Muscle layer of duodenum (tissue), 2 donors: ENCODE measurements around the gene DAP.

Experiments
- H3K27ac ChIP-seq: one replicate; pipeline ENCODE4 v1.7.0; 2013; ENCODE audit warnings: mild to moderate bottlenecking, low read length
- H3K27me3 ChIP-seq: one replicate; pipeline ENCODE4 v1.7.0; 2013; ENCODE audit warnings: low read depth, mild to moderate bottlenecking, control low read depth, low read length
- H3K36me3 ChIP-seq, 2 donors: one replicate each; pipeline ENCODE4 v1.7.0; 2013; ENCODE audit warnings: low read length in 2 of 2, control low read depth in 1 of 2, mild to moderate bottlenecking in 1 of 2; ENCODE audit not compliant: insufficient read depth in 2 of 2, control insufficient read depth in 1 of 2
- H3K4me1 ChIP-seq, 2 donors: one replicate each; pipeline ENCODE4 v1.7.0; 2013; ENCODE audit warnings: low read length in 2 of 2, mild to moderate bottlenecking in 2 of 2, control low read depth in 1 of 2, moderate library complexity in 1 of 2; ENCODE audit not compliant: insufficient read depth in 2 of 2, control insufficient read depth in 1 of 2
- H3K4me3 ChIP-seq, 2 donors: one replicate each; pipeline ENCODE4 v1.7.0; 2013; ENCODE audit warnings: low read length in 2 of 2, low read depth in 1 of 2, mild to moderate bottlenecking in 1 of 2
- H3K9me3 ChIP-seq, 2 donors: one replicate each; pipeline ENCODE4 v1.7.0; 2013; ENCODE audit warnings: low read length in 2 of 2, control low read depth in 1 of 2, mild to moderate bottlenecking in 1 of 2; ENCODE audit not compliant: control insufficient read depth in 1 of 2
- donor health status: healthy.

The DAP gene

GRCh38 chr5:10674582-10674981, 86.5 kb downstream of the DAP start:
- peaks cover 9 to 23% of the 10 kb centered on the region in 2 donors for H3K36me3 ChIP-seq
- H3K4me3 ChIP-seq: no peak overlapping the region
- peaks cover 0 to 10% of the 10 kb centered on the region in 2 donors for H3K9me3 ChIP-seq
- H3K4me1 ChIP-seq: no peaks in the 10 kb centered on the region
- H3K27me3 ChIP-seq: no peaks in the 10 kb centered on the region
- H3K27ac ChIP-seq: no peak overlapping the region

- Histone ChIP-seq H3K27ac (no peak overlapping the region), H3K9me3 (peaks cover 0 to 10% of the 10 kb centered on the region in 2 donors), H3K27me3 (no peaks in the 10 kb centered on the region), H3K4me3 (no peak overlapping the region), H3K36me3 (peaks cover 9 to 18% of the 10 kb centered on the region in 2 donors), H3K4me1 (no peaks in the 10 kb centered on the region)
Measured at GRCh38 chr5:10674096-10674495, 86.9 kb downstream of the DAP start.

- H3K9me3 ChIP-seq: peaks cover 0 to 10% of the 10 kb centered on the region in 2 donors
- H3K4me3 ChIP-seq: no peak overlapping the region
- H3K27me3 ChIP-seq: no peaks in the 10 kb centered on the region
- no peaks in the 10 kb centered on the region for H3K4me1 ChIP-seq
- H3K27ac ChIP-seq: no peak overlapping the region
- H3K36me3 ChIP-seq: peaks cover 9 to 11% of the 10 kb centered on the region in 2 donors
Measured at GRCh38 chr5:10673407-10673806, 87.6 kb downstream of the DAP start.

- H3K4me1 ChIP-seq: no peaks in the 10 kb centered on the region
- no peak overlapping the region for H3K4me3 ChIP-seq
- H3K27me3 ChIP-seq: no peaks in the 10 kb centered on the region
- peaks cover 0 to 10% of the 10 kb centered on the region in 2 donors for H3K9me3 ChIP-seq
- H3K27ac ChIP-seq: no peak overlapping the region
- H3K36me3 ChIP-seq: peaks cover 7 to 9% of the 10 kb centered on the region in 2 donors
Measured at GRCh38 chr5:10673017-10673389, 88.0 kb downstream of the DAP start.

GRCh38 chr5:10672146-10673016, 88.7 kb downstream of the DAP start:
- no peaks in the 10 kb centered on the region for H3K27me3 ChIP-seq
- H3K27ac ChIP-seq: no peak overlapping the region
- no peaks in the 10 kb centered on the region for H3K4me1 ChIP-seq
- no peak overlapping the region for H3K4me3 ChIP-seq
- peaks cover 1 to 2% of the 10 kb centered on the region in 2 donors for H3K36me3 ChIP-seq
- peaks cover 0 to 7% of the 10 kb centered on the region in 2 donors for H3K9me3 ChIP-seq

- no peaks in the 10 kb centered on the region for H3K27me3 ChIP-seq
- H3K9me3 ChIP-seq: no peaks in the 10 kb centered on the region
- no peaks in the 10 kb centered on the region for H3K36me3 ChIP-seq
- H3K4me3 ChIP-seq: no peak overlapping the region
- H3K27ac ChIP-seq: no peak overlapping the region
- H3K4me1 ChIP-seq: no peaks in the 10 kb centered on the region
Measured at GRCh38 chr5:10671041-10672008, 89.7 kb downstream of the DAP start.

- no peaks in the 10 kb centered on the region for H3K4me1 ChIP-seq
- no peaks in the 10 kb centered on the region for H3K27me3 ChIP-seq
- H3K36me3 ChIP-seq: no peaks in the 10 kb centered on the region
- no peaks in the 10 kb centered on the region for H3K9me3 ChIP-seq
- H3K4me3 ChIP-seq: no peak overlapping the region
- H3K27ac ChIP-seq: no peak overlapping the region
Measured at GRCh38 chr5:10669983-10670382, 91.1 kb downstream of the DAP start.

GRCh38 chr5:10668697-10669096, 92.3 kb downstream of the DAP start:
- Histone ChIP-seq H3K4me1 (peaks cover 0 to 2% of the 10 kb centered on the region in 2 donors), H3K36me3 (no peaks in the 10 kb centered on the region), H3K4me3 (no peak overlapping the region), H3K9me3 (no peaks in the 10 kb centered on the region), H3K27ac (no peak overlapping the region), H3K27me3 (no peaks in the 10 kb centered on the region)

- H3K4me1 ChIP-seq: peaks cover 0 to 9% of the 10 kb centered on the region in 2 donors
- H3K9me3 ChIP-seq: no peaks in the 10 kb centered on the region
- H3K27ac ChIP-seq: no peak overlapping the region
- no peaks in the 10 kb centered on the region for H3K36me3 ChIP-seq
- H3K4me3 ChIP-seq: no peak overlapping the region
- H3K27me3 ChIP-seq: no peaks in the 10 kb centered on the region
Measured at GRCh38 chr5:10667431-10668057, 93.5 kb downstream of the DAP start.

- H3K27ac ChIP-seq: no peak overlapping the region
- H3K4me1 ChIP-seq: peaks cover 0 to 9% of the 10 kb centered on the region in 2 donors
- no peaks in the 10 kb centered on the region for H3K36me3 ChIP-seq
- H3K4me3 ChIP-seq: no peak overlapping the region
- no peaks in the 10 kb centered on the region for H3K27me3 ChIP-seq
- no peaks in the 10 kb centered on the region for H3K9me3 ChIP-seq
Measured at GRCh38 chr5:10666531-10667299, 94.3 kb downstream of the DAP start.
